ENCODE data around the gene PTK6.
A peak's percentile ranks its signal among the peaks of the same experiment; 100 is the strongest.
"Not testable (repeated sequence)": the region's sequence is repeated elsewhere in the genome, so short reads cannot be mapped to it uniquely, and the experiment has no call there.

Gene PTK6

GRCh38 chr20:63559485-63560332, 22.5 kb upstream of the PTK6 start:
- not testable (repeated sequence) for DNase-seq (ENCODE audit: low read depth in 3 of 3, low spot score in 1 of 3)

GRCh38 chr20:63558804-63559484, 21.8 kb upstream of the PTK6 start:
- no peak for DNase-seq (ENCODE audit: low read depth in 3 of 3, low spot score in 1 of 3)

DNA sequence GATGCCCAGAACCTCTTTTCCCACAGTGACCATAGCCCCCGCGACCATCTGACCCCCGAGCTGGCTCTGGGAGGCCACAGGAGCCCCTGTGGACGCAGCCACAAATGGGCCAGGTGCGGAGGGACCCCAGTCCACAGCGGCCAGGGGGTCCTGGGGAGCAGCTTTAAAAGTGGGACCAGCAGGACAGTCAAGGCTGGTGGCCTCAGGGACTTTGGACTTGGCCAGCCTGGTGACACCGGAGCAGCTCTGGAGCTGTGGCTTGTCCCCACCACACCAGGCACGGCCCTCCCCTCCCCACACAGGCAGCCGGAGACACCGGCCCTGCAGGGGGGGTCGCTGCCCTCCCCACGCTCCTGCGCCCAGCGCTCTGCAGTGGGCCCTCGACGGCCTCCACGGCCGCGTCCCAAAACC, 20.3 kb upstream of the PTK6 start:
- DNase-seq (ENCODE audit: low read depth in 3 of 3, low spot score in 1 of 3) = no peak

GRCh38 chr20:63556873-63557478, 19.8 kb upstream of the PTK6 start:
- no peak for DNase-seq (ENCODE audit: low read depth in 3 of 3, low spot score in 1 of 3)

DNA sequence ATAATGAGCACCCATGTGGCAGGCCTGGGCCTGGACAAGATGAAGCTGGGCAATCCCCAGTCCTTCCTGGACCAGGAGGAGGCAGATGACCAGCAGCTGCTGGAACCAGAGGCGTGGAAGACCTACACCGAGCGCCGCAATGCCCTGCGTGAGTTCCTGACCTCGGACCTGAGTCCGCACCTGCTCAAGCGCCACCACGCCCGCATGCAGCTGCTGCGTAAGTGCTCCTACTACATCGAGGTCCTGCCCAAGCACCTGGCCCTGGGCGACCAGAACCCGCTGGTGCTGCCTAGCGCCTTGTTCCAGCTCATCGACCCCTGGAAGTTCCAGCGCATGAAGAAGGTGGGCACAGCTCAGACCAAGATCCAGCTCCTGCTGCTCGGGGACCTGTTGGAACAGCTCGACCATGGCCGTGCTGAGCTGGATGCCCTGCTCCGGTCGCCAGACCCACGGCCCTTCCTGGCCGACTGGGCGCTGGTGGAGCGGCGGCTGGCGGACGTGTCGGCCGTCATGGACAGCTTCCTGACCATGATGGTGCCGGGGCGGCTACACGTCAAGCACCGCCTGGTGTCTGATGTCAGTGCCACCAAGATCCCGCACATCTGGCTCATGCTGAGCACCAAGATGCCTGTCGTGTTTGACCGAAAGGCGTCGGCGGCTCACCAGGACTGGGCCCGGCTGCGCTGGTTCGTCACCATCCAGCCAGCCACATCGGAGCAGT, 18.6 kb upstream of the PTK6 start:
- no peak for DNase-seq (ENCODE audit: low read depth in 3 of 3, low spot score in 1 of 3)

- DNase-seq (ENCODE audit: low read depth in 3 of 3, low spot score in 1 of 3) = no peak
Observed at GRCh38 chr20:63554361-63555278, 17.4 kb upstream of the PTK6 start.

- peak in 1 of 3 donors; percentile 38 for DNase-seq (ENCODE audit: low read depth in 3 of 3, low spot score in 1 of 3)
Observed at GRCh38 chr20:63553933-63554290, 16.7 kb upstream of the PTK6 start, which contains the start of gene FNDC11. Gene FNDC11, plus strand, starts transcription at chr20:63554159. Its CDS starts 1,505 bp downstream, at chr20:63555664.

DNA sequence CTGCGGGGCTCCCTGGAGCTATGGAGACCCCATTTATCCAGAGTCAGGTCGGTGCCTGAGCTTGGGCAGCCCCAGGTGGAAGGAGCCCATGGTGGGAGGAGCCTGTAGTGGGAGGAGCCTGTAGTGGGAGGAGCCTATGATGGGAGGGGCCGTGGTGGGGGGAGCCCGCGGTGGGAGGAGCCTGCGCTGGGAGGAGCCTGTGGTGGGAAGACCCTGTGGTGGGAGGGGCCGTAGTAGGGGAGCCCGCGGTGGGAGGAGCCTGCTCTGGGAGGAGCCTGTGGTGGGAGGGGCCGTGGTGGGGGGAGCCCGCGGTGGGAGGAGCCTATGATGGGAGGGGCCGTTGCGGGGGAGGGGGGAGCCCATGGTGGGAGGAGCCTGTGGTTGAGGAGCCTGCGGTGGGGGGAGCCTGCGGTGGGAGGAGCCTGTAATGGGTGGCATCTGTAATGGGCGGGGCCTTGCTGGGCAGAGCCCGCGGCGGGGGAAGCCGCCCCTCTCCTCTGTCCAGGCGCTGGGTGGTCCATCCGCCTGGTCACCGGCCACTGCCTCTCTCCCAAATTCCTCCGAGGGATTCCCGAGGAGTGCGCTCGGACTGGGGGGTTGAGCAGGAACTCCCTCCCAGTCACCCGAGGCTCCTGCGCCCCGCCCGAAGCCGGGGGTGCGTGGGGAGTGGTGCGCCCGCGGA, 16.2 kb upstream of the PTK6 start:
- DNase-seq (ENCODE audit: low read depth in 3 of 3, low spot score in 1 of 3) = peak; percentile 80 to 87 (median 84)

DNA sequence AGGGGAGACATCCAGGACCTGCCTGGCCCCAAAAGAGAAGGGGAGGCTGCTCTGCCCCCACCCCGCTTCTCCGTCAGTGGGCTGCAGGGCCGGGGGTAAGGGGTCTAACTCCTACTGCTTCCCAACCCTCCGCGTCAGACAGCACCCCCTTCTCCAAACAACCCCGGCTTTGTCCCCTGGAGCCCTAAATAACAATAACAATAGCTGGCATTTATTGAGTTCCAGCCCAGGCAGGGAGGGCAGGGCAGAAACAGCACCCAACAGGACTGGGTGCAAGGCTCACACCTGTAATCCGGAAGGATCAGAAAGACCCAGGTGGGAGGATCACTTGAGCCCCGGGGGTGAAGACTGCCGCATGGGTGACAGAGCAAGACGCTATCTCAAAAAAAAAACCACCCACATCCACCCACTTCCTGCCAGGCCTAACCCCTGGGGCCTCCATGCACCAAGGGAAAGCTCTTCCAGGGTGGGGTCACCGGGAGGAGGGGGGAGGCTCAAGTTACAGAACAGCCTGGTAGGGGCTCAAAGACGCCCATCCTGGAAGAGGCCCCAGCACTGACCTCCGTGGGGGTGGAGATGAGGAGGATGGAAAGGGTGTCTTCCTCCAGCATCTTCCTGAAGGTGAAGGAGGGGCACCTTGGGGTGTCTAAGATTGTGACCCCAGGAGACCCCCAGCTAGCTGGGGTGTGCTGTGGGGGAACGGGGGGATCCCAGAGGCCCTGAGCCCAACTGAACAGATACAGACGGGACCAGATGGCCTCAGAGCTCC, 15.5 kb upstream of the PTK6 start:
- peak in 1 of 3 donors; percentile 25 for DNase-seq (ENCODE audit: low read depth in 3 of 3, low spot score in 1 of 3)

DNA sequence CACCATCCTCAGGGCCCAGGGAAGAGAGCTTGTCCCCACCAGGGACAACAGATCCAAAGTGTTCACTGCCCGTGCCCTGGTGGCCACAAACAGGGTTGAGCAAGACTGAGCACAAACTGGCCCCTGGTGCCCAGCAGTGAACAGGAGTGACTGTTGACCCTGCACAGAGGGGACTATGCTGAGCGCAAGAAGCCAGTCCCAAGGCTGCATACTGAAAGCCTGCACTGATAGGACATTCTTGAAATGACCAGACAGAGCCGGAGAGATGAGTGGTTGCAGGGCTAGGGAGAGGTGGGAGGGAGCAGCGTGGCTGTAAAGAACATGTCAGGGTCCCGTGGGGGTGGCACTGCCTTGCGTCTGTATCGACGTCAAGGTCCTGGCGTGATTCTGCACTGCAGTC, 13.9 kb upstream of the PTK6 start:
- DNase-seq (ENCODE audit: low read depth in 3 of 3, low spot score in 1 of 3) = no peak

GRCh38 chr20:63549679-63550282, 12.6 kb upstream of the PTK6 start:
- no peak for DNase-seq (ENCODE audit: low read depth in 3 of 3, low spot score in 1 of 3)

DNA sequence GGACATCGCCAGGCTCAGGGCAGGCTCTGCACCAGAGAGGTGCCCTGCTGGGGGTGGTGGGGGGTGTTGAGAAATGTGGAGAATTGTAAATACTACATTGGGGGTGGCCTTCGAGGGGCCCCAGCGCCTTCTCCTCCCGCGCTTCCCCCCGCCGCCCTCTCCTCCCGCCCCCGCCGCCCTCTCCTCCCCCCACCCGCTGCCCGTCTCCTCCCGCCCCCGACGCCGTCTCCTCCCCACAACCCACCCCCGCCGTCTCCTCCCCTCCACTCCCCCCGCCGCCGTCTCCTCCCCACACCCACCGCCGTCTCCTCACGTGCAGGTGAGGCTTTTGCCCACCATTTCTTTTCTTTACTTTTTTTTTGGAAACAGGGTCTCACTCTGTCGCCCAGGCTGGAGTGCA, 11.8 kb upstream of the PTK6 start:
- no peak for DNase-seq (ENCODE audit: low read depth in 3 of 3, low spot score in 1 of 3)

DNA sequence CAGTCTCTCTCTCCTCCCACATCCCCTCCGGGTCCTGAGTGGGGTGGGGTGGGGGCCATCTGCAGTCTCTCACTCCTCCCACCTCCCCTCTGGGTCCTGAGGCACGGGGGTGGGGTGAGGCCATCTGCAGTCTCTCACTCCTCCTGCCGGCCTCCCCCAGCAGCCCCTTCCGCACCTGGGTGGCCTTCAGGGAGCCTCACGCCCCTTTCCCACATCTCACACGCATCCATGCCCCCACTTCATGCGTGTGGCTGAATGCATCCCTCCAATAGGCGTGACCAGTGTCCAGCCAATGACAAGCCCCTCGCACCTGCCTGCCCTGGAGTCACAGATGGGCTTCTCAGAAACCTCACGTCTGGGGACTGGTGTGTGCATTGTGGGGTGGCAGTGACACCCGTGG, 11.4 kb upstream of the PTK6 start:
- no peak for DNase-seq (ENCODE audit: low read depth in 3 of 3, low spot score in 1 of 3)

DNA sequence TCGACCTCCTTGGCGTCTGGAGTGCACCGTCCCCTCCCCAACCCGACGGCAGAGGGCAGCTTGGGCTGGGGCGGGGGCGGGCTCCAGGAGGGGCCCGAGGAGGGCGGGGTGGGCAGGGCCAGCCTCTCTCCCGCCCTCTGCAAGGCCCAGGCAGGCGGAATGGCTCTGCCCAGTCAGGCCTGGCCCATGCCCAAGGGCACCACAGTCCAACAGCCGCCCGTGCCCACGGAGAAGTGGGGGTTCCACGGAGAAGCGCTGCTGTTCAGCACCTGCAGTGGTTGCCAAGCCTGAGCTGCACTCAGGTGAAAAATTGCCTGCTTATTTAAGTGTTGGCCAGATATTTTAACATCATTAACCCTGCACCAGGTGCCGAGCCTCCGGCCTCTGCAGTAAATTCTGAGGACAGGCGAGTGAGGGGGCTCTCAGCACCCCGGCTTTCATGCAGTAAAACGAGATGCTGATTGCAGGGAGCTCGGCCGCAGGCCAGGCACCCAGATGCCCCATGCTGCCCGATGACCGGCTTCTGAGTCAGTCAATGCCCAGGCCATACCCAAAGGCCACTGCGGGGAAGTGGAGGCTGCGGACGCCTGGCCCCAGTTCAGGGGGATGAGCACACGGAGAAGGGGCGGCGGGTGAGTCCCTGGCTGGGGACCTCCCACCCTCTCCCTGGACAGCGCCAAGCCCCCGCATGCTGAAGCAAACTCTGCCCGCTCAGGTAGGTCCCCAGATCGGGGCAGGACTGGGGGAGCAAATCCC, 10.7 kb upstream of the PTK6 start, which contains the start of gene SRMS:
TSS of gene SRMS (minus strand) at position 25 of the 756 bp plus-strand sequence. CDS start 286 bp downstream, outside the sequence.
- DNase-seq (ENCODE audit: low read depth in 3 of 3, low spot score in 1 of 3) = no peak

DNA sequence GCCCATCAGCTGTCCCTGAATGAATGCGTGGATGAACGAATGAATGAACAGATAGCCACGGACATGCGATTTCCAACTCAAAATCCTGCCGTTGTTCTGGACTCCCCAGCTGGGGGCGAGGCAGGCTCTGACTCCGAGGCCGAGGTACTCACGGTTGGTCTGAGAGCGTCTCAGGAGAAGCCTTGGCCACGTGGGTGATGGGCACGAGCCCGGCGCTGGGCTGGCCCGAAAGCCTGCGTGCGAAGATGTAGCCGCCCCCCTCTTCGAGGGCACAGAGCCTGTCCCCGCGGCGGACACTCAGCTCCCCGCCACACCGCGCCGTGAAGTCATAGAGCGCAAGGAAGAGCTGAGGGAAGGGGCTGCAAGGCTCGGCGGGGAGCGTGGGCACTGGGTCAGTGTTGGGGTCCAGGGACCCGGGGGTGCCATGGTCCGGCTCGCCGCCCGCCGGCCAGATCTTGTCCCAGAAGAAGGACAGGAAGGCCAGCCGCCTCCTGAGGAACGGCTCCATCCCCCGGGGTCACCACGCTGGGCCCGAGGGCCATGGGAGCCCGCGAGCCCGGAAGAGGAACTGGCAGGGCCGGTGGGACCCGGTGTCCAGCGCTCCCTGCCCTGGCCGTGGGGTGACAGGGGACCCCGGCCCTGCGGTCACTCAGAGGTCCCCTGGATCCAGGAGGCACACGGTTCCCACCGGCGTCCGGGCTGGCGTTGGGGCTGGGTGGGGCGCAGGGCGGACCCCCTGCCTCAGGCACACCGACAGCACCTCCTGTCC, 10.0 kb upstream of the PTK6 start:
- DNase-seq (ENCODE audit: low read depth in 3 of 3, low spot score in 1 of 3) = no peak

DNA sequence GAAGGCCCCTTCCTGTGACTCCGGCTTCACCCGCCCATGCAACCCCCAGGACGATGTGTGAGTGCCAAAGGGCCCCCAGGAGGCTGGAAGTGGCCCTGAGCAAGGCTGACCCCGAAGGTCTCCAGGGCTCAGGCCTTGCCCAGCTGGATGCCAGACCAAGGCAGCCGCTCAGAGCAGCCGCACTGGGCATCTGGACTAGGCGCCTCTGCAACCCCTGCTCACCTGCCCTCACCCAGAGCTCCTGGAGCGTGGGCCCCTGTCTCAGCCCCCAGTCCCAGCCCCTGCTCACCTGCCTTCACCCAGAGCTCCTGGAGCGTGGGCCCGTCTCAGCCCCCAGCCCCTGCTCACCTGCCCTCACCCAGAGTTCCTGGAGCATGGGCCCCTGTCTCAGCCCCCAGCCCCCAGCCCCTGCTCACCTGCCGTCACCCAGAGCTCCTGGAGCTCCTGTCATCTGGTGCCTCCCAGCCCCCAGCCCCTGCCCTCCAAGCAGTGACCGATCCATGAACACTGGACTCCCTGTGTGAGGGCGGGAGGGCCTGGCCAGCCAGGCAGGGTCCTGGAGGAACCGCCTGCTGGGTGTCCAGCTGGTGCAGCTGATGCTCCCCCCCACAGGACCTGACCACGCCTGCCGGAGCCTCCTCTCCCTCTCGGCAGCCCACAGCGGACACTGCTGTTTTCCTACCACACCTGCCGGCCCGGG, 9.2 kb upstream of the PTK6 start:
- DNase-seq (ENCODE audit: low read depth in 3 of 3, low spot score in 1 of 3) = no peak

Measured in stimulated activated CD4-positive, alpha-beta T cell treated with anti-CD3 and anti-CD28 coated beads, TNF-alpha, amount 100 ng/mL, for 1 hour (primary cell).